HAP-1 (cell line): ENCODE results near the gene ATP10B.

Source experiments
- DNase-seq, 2 experiments: peaks; one replicate each; pipeline ENCODE4 v3.0.0-alpha.2; 2016 to 2020; ENCODE audit warnings: low spot score in 2 of 2
- H3K27me3 ChIP-seq: fragments of 250-450 bp; sonication (Bioruptor Pico); 2 replicates; pipeline ENCODE4 v1.5.1; 2020; ENCODE audit warnings: low read depth, mild to moderate bottlenecking, moderate library complexity
- H3K36me3 ChIP-seq: fragments of 250-450 bp; sonication (Bioruptor Pico); replicated peaks from 2 replicates; pipeline ENCODE4 v1.5.1; 2020; ENCODE audit warnings: mild to moderate bottlenecking
- H3K4me1 ChIP-seq: fragments of 250-450 bp; sonication (Bioruptor Pico); 2 replicates; pipeline ENCODE4 v1.5.1; 2020; ENCODE audit warnings: mild to moderate bottlenecking
- H3K4me3 ChIP-seq: fragments of 250-450 bp; sonication (Bioruptor Pico); 2 replicates; pipeline ENCODE4 v1.5.1; 2020; ENCODE audit warnings: mild to moderate bottlenecking, moderate library complexity
- H3K9me3 ChIP-seq: fragments of 250-450 bp; sonication (Bioruptor Pico); 2 replicates; pipeline ENCODE4 v1.5.1; 2020; ENCODE audit warnings: mild to moderate bottlenecking, moderate library complexity
- in situ Hi-C: fragments of 300-500 bp; cut with MboI; formaldehyde crosslinking; loops from 3 replicates; pipeline ENCODE4 v1.14.3; 2020; ENCODE audit warnings: low sequenced_read_pairs, inconsistent platforms, mixed read lengths

ATP10B gene

DNA sequence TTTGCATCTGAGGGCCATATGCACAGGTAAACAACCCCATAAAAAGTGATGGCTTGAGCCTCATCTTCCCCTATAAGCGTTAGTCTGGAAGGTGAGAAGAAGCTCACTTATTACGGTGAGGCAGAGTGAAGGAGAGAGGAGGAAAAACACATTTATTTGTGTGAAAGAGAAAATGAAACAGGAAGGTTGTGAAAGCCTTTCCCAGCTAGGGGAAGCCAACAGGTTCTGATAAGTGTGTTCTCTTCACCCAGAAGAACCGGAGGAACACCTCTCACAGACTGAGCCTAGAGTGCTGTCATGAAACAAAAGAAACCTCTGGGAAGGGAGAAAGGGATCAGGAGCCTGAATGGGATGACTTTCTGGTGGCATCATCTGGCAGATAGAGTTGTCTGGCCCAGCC is 237.9 kb downstream of the ATP10B start:
- in situ Hi-C loops, result no loop called here
- Histone ChIP-seq H3K27me3 (0 out of 2 replicates have a peak, but pooled peaks cover 2% of the 10 kb centered on the region), H3K4me1 (no peaks in the 10 kb centered on the region), H3K36me3 (no peaks in the 10 kb centered on the region), H3K4me3 (no peak overlapping the region), H3K9me3 (no peaks in the 10 kb centered on the region)
- no peak for DNase-seq

DNA sequence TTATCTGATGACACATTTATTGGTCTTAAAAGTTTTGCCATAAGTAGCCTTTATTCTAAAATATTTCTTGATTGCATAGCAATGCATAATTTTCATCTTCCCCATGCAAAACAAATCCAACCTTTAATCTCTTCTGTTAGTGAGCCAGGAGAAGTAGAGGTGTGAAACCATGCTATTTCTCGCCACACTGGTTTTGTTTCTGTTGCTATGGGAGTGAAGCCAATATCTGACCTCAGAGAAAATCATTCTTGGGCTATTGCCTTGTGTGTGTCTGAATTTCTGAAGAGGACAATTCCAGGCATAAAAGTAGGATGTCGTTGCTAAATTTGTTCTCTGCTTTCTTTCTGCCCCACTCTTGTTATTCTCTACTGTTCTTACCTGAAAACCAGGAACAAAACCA is 246.7 kb downstream of the ATP10B start:
- Histone ChIP-seq H3K9me3 (no peaks in the 10 kb centered on the region), H3K4me1 (no peaks in the 10 kb centered on the region), H3K4me3 (no peak overlapping the region), H3K36me3 (no peaks in the 10 kb centered on the region), H3K27me3 (no peaks in the 10 kb centered on the region)
- DNase-seq, result no peak
- in situ Hi-C loops, result no loop called here

DNA sequence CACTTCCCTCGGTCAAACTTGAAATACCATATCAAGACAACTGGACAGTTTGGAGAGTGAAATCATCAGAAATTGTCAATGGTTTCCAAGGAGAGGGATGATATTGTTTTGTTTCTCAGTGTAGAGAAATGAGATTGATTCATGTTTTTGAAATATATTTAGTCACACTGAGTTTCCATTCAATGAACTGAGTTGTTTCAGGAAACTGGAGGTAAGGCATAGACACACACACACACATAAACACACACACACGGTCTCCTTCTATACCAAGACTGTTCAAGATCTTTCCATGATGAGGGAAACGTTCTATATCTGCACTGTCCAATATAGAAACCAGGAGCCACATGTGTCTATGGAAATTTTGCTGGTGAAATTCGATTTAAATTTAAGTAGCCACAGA is 247.5 kb downstream of the ATP10B start:
- no peak overlapping the region for H3K4me3 ChIP-seq
- no peak for DNase-seq
- H3K9me3 ChIP-seq, result no peaks in the 10 kb centered on the region
- H3K4me1 ChIP-seq, result no peaks in the 10 kb centered on the region
- no peaks in the 10 kb centered on the region for H3K27me3 ChIP-seq
- in situ Hi-C loops, result no loop called here
- no peaks in the 10 kb centered on the region for H3K36me3 ChIP-seq

DNA sequence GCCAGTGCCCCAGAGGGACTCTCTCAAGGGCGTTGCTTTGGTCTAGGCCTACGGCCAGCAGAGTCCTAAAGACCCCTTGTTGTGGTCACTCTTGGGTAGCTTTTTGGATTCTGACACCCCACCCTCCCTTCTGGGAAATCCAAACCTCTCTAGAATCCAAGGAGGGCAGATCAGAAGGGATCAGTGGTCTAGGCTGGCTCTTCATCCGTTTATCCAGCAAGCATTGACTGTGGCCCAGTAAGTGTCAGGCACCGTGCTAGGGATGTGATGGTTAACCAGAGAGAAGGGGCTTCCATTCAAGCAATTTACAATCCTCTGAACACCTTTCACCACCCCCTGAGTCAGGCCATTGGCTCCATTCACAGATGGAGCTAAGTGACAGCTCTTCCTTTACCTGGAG is 249.3 kb downstream of the ATP10B start:
- in situ Hi-C loops, result no loop called here
- Histone ChIP-seq H3K36me3 (no peaks in the 10 kb centered on the region), H3K4me1 (no peaks in the 10 kb centered on the region), H3K9me3 (no peaks in the 10 kb centered on the region), H3K4me3 (no peak overlapping the region), H3K27me3 (no peaks in the 10 kb centered on the region)
- no peak for DNase-seq

DNA sequence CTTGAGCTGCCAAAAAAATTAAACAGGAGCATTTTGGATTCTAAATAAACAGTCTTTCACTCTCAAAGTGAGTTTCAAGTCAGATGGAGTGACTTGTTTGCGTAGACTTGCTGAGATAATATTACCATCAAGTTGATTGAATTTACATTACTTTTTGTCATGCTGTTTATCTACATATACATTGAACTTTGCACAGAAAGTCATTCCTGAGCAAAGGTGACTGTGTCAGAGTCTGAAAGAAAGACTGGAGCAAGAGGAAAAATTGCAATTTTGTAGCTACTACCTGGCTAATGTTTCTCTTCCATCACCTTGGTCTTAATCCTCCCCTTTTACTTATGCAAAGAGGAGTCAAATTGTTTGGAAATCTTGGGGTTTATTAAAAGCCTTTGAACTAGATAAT is 251.0 kb downstream of the ATP10B start:
- no peak overlapping the region for H3K4me3 ChIP-seq

DNA sequence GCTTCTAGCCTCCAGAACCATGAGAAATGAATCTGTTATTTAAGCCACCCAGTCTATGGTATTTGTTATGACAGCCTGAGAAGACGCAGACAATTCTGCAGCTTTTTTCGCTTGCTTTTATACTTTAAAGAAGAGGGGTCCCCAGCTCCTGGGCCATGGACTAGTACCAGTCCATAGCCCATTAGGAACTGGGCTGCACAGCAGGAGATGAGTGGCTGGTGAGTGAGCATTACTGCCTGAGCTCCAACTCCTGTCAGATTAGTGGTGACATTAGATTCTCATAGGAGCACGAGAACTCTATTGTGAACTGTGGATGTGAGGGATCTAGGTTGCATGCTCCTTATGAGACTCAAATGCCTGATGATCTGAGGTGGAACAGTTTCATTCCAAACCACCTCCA is 278.7 kb downstream of the ATP10B start:
- DNase-seq, result no peak
- no peaks in the 10 kb centered on the region for H3K4me1 ChIP-seq
- in situ Hi-C loops, result no loop called here

More for the DNA sequence above, 251.0 kb downstream of the ATP10B start:
- in situ Hi-C loops, result no loop called here
- Histone ChIP-seq H3K36me3 (no peaks in the 10 kb centered on the region), H3K27me3 (no peaks in the 10 kb centered on the region), H3K9me3 (no peaks in the 10 kb centered on the region), H3K4me1 (no peaks in the 10 kb centered on the region)
- no peak for DNase-seq

DNA sequence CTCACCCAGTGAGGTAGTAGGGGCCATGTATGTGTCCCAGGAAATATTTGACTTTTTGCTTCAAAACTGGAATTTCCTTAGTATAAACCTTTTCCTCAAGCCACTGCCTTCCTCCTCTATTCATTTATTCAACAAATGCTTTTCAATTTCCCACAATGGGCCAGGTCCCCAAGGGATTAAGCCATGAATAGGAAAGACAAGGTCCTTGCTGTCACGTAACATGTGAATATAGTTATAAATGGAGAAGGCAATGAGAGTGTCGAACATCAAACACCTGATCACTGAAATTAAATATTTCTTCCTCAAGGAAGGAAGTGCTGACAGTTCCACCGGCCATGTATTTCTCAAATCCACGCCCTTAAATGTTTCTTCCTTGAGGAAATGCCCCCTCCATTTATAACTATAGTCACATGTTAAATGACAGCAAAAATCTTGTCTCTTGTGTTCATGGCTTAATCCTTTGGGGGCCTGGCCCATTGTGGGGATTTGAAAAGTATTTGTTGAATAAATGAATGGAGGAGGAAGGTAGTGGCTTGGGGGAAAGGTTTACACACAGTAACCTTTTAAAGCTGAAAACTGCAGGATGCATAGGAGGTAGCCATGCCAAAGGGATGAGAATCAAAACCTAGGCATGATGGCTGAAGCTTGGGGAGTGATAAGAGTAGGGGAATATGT is 284.8 kb downstream of the ATP10B start:
- DNase-seq, result peak; percentile 81 to 85
- H3K9me3 ChIP-seq, result no peaks in the 10 kb centered on the region
- peaks cover 16% of the 10 kb centered on the region for H3K4me1 ChIP-seq
- no peak overlapping the region for H3K4me3 ChIP-seq
- no peaks in the 10 kb centered on the region for H3K36me3 ChIP-seq
- in situ Hi-C loops, result no loop called here
- H3K27me3 ChIP-seq, result peaks cover 5% of the 10 kb centered on the region

More for the DNA sequence above, 278.7 kb downstream of the ATP10B start:
- Histone ChIP-seq H3K27me3 (peaks cover 3% of the 10 kb centered on the region; the same call in 1 of the 2 replicates), H3K36me3 (no peaks in the 10 kb centered on the region), H3K9me3 (no peaks in the 10 kb centered on the region), H3K4me3 (no peak overlapping the region)

DNA sequence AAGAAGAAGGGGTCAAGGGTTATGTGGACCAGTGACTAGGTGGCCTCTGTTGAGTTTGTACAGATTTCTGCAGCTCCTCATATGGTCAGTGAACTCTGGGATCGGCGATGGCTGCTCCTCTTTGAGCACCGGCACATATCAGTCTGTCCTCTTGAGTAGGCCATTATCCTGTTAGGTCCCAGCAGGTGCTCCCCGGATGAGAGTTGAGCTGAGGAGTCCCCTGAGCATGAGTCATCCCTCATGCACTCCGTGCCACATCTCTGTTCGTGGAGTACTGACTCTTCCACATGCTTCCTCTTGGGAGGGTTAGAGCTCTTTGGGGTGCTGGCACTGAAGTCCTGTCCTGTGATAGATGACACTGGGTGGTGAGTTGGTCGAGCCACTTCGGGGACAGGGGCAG is 286.6 kb downstream of the ATP10B start:
- H3K4me3 ChIP-seq, result no peak overlapping the region
- peaks cover 8% of the 10 kb centered on the region for H3K27me3 ChIP-seq
- no peaks in the 10 kb centered on the region for H3K9me3 ChIP-seq
- in situ Hi-C loops, result no loop called here
- DNase-seq, result no peak
- H3K36me3 ChIP-seq, result no peaks in the 10 kb centered on the region
- H3K4me1 ChIP-seq, result peaks cover 16% of the 10 kb centered on the region

DNA sequence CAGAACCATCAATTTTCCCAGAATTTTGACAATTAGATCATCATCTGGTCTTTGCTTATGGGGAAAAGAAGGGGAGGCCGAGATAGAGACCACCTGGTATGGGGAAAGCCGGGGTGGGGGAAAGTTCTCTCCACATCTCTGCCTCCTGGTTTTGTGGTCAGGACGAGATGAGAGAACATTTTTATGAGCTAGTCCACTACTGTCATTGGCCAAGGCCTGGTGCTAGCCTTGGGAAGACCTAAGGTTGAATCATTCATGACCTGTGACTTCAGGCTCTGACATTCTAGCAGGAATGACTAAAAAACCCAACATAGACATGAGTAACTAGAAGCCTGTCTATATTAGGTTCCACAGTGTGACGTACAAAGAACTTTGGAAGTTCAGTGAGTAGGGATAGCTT is 295.2 kb downstream of the ATP10B start:
- in situ Hi-C loops, result no loop called here
- H3K27me3 ChIP-seq, result no peaks in the 10 kb centered on the region; the same call in 1 of the 2 replicates
- no peaks in the 10 kb centered on the region for H3K4me1 ChIP-seq
- DNase-seq, result no peak
- H3K9me3 ChIP-seq, result no peaks in the 10 kb centered on the region
- no peak overlapping the region for H3K4me3 ChIP-seq
- no peaks in the 10 kb centered on the region for H3K36me3 ChIP-seq

DNA sequence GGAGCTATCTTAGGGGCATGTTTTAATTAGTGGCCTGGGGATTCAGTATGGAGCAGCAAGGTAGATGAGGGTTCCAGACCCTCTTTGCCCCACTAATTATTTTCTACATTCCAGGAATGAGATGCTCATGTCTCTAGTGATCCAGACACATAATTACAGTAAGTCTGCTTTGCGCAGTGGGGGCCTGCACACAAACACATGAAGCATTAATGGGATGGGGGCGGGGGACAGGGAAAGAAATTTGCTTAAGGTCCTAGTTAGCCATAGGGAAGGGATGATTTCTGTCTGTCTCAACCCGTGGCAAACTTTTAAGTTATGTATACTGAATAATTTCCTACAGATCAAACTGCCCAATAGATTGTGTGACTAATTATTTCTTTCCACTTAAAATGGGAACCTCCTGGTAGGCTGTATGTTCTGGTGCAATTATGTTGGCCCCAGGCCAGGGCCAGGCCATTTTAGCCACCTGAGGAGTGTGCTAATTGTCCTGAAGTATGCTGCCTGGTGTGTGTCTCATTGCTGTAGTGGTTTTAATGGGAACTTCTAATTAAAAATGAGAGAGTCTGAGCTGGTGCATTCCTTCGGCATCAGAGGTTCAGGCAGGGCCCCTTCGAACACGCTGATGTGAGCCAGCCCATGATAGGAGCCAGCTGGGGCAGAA is 295.9 kb downstream of the ATP10B start:
- Histone ChIP-seq H3K36me3 (no peaks in the 10 kb centered on the region), H3K27me3 (no peaks in the 10 kb centered on the region; the same call in 1 of the 2 replicates), H3K4me1 (no peaks in the 10 kb centered on the region), H3K9me3 (no peaks in the 10 kb centered on the region), H3K4me3 (no peak overlapping the region)
- DNase-seq, result no peak
- in situ Hi-C loops, result no loop called here

DNA sequence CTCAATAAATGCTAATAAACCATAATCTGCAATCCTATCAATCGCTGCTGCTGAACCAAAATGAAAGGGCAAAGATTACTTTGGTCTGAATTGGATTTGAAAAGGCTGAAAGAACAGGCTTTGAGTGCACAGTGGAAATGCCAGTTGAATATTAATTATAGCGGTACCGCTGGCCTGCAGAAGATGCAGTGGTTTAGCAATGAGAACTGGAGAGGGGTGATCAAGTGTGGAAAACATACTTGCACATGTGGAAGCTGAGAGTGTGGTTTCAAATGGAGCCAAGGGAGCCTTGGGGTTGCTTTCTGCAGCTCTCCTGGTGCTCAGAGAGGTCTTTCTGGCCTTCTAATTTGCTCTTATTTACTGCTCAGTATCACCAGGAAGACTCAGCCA is 296.4 kb downstream of the ATP10B start:
- no peak overlapping the region for H3K4me3 ChIP-seq
- no peaks in the 10 kb centered on the region; the same call in 1 of the 2 replicates for H3K27me3 ChIP-seq
- in situ Hi-C loops, result no loop called here

DNA sequence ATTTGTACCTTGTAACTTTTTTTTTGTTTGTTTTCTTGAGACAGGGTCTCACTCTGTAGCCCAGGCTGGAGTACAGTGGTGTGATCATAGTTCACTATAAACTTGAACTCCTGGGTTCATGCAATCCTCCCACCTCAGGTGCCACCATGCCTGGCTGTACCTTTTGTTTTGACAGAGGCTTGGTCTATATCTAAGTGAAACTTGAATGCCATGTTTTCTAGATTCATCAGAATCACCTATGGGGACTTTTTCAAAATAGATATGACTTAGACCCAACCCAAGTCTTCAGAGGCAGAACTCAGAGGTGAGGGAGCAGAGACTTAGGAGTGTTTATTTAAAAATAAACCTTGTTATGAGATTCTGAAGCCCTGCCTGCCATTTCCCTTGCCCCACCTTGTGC is 301.9 kb downstream of the ATP10B start:
- H3K4me3 ChIP-seq, result no peak overlapping the region
- no peaks in the 10 kb centered on the region for H3K36me3 ChIP-seq
- no peaks in the 10 kb centered on the region for H3K9me3 ChIP-seq
- no peaks in the 10 kb centered on the region for H3K27me3 ChIP-seq
- in situ Hi-C loops, result no loop called here
- H3K4me1 ChIP-seq, result no peaks in the 10 kb centered on the region
- no peak for DNase-seq

More for the DNA sequence above, 296.4 kb downstream of the ATP10B start:
- Histone ChIP-seq H3K36me3 (no peaks in the 10 kb centered on the region), H3K4me1 (no peaks in the 10 kb centered on the region), H3K9me3 (no peaks in the 10 kb centered on the region)
- no peak for DNase-seq

DNA sequence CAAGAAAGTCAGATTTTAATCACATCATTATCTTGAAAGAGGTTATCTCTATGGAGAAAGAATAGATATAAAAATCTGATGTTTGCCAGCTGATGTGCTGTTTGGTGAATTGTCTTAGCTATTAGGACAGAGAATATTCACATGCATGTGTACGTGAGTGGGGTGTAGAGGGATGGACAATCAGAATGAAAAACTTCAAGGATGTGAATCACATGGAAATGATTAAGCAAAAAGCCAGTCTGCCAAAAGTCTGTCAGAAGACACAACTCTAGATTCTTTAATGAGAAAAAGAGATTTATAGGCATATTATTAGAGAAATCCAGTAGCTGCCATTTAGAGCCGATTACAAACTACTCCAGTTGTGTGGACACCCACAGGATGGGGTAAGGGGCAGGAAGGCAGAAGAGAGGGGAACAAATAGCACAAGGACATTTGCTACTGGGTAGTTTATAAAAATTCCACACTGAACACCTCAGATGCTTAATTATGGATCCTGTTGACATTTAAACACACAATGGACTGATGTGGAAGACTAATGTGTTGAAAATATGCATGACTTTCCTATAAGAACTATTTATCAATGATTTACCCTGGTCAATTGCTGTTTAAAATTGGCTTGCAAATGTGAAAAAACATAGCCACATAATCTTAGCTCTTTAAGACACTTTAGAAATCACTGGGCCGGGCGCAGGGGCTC is 302.9 kb downstream of the ATP10B start:
- Histone ChIP-seq H3K27me3 (no peaks in the 10 kb centered on the region), H3K4me1 (no peaks in the 10 kb centered on the region), H3K36me3 (no peaks in the 10 kb centered on the region), H3K9me3 (no peaks in the 10 kb centered on the region), H3K4me3 (no peak overlapping the region)
- no peak for DNase-seq
- in situ Hi-C loops, result no loop called here

DNA sequence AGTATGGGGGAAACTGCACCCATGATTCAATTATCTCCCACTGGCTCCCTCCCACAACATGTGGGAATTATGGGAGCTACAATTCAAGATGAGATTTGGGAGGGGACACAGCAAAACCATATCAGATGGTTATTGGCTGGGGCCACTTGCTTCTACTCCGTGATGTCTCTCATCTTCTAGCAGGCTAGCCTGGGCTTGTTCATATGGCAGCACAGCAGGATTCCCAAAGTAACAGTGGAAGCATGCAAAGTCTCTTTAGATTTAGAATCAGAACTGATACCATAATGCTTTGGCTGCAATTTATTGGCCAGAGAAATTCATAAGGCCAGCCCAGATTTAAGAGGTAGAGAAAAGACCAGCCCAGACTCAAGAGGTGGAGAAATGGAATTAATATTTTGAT is 304.1 kb downstream of the ATP10B start:
- H3K27me3 ChIP-seq, result no peaks in the 10 kb centered on the region
- no peaks in the 10 kb centered on the region for H3K9me3 ChIP-seq
- in situ Hi-C loops, result no loop called here
- no peaks in the 10 kb centered on the region for H3K36me3 ChIP-seq
- no peaks in the 10 kb centered on the region for H3K4me1 ChIP-seq
- DNase-seq, result no peak
- no peak overlapping the region for H3K4me3 ChIP-seq
